RWPE1 (cell line): Measurements from ENCODE around the gene ZNF416.

Experiments
- CTCF ChIA-PET: fragments of 350-600 bp; sonication (Branson Sonifier 250); formaldehyde crosslinking; extraction: SDS; loops from one replicate; lab custom pipeline; 2021; lab: Yijun Ruan, JAX
- POLR2A ChIA-PET: fragments of 400-600 bp; formaldehyde crosslinking; extraction: SDS; loops from one replicate; lab custom pipeline; 2020; ENCODE audit warnings: antibody characterized with exemption; ENCODE audit not compliant: low non-redundant PET; lab: Yijun Ruan, JAX
- DNase-seq: peaks from one replicate; pipeline ENCODE4 v3.0.0; 2012; ENCODE audit warnings: low spot score
- H3K27ac ChIP-seq: fragments of 450-650 bp; 2 replicates; pipeline ENCODE4 v1.5.1; 2017
- CTCF ChIP-seq: fragments of 450-650 bp; conservative IDR thresholded peaks from 2 replicates; pipeline ENCODE4 v1.5.1; 2017; ENCODE audit warnings: low read depth, mild to moderate bottlenecking

The ZNF416 gene

DNA sequence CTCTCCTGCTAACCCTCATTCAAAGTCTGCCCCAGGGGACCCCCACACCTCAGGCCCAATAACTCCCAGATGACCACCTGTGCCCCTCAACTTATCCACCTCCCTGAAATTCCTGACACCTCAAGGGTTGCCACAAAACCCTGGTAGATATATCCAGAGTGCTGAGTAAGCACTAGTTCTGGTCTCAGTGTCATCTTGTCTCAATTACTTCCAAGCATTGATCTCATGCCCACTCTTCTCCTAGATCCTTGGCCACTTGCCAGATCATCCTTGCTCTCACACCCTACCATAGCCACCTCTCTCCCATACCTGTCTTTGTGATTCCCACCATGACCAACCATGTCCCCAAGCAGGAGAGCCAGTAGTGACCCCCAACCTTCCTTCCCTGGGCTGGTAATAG lies 2.0 kb downstream of the ZNF416 start:
- TF ChIP-seq CTCF: no peak
- CTCF ChIA-PET: no interaction called here
- no peak for DNase-seq
- H3K27ac ChIP-seq: no peak overlapping the region
- POLR2A ChIA-PET: no interaction called here

GRCh38 chr19:57572415-57572947 lies 6.2 kb downstream of the ZNF416 start:
- no peak for DNase-seq
- H3K27ac ChIP-seq: no peak overlapping the region
- POLR2A ChIA-PET: no interaction called here
- CTCF ChIA-PET: interaction anchor here (0.5 kb wide), 1 partner anchor 60 kb away, joined by 4 read pairs; the partner anchor contains the start of gene ZNF211
- TF ChIP-seq CTCF: no peak

GRCh38 chr19:57570707-57571106 lies 8.0 kb downstream of the ZNF416 start:
- POLR2A ChIA-PET: no interaction called here
- no peak for TF ChIP-seq CTCF
- CTCF ChIA-PET: no interaction called here

DNA sequence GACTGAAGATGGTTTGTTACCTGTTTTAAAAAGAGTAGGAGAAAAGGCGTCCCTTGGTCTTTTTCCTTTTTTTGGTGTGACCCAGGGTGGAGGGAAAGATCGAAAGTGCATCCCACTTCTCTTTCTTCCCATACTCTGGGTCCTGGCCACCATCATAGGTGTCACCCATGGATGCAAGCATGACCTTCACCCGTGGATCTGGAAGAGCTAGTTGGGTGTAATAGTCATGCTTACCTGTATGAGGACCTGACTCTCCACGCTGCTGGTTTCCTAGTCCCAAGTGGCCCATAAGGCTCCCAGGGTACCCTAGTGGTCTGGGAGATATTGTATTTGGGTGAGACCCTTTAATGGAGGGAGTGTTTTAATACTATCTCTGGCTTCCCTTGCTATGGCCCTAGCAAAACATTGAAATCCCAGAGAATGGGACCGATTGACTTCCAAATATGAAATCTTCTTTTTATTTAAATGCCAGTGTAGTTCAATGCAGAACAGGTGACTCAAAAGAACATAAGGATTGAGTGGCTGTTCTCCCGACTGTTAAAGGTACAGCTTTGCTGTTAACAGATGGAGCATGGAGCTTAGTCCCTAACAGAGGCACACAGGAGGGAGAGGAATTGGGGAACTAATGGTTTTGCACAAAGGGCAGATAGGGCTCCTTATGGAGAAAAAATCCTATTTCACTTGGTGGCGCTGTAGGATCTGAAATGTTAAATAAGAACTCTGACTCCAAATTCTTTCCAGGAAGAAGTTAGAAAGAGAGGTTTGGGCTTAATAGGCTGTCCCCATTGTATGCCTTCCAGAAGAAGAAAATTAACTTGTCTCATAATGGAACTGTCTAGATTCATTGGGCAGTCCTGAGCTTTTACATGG lies 12.1 kb downstream of the ZNF416 start:
- no peak overlapping the region for H3K27ac ChIP-seq
- no peak for TF ChIP-seq CTCF
- no peak for DNase-seq
- CTCF ChIA-PET: interaction anchor here (0.5 kb wide), 1 partner anchor 1608 kb away, joined by 3 read pairs; no protein-coding TSS in a partner anchor
- POLR2A ChIA-PET: interaction anchor here (0.6 kb wide), 1 partner anchor 566 kb away, joined by 4 read pairs; no protein-coding TSS in a partner anchor

More at GRCh38 chr19:57570707-57571106, 8.0 kb downstream of the ZNF416 start:
- H3K27ac ChIP-seq: no peak overlapping the region
- no peak for DNase-seq

- H3K27ac ChIP-seq: no peak overlapping the region
- TF ChIP-seq CTCF: no peak
- POLR2A ChIA-PET: no interaction called here
- no peak for DNase-seq
- CTCF ChIA-PET: interaction anchor here (0.6 kb wide), 1 partner anchor 308 kb away, joined by 3 read pairs; no protein-coding TSS in a partner anchor
Observed at GRCh38 chr19:57563547-57563946, 15.2 kb downstream of the ZNF416 start.

DNA sequence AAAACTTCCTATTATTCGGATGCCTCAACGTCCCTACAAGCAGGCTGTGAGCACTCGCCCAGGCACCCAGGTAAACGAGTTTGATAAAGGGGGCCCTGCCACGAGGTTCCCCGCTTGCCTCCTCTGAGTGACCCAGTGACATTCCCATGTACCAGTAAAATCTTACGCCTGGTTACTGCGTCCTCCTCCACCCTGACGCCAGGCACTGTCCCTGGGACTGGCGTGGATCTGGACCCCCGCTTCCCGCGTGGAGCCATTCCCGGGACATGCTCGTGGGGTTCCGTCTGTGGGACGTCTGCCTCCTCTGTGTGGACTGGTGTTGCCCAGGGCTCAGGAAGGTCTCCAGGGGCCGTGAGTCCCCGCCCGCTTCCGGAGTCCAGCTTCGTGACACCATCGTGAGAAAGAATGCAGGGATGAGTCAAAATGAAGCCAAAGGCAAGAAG lies 18.6 kb downstream of the ZNF416 start:
- DNase-seq: peak; percentile 64
- peak overlapping the region; percentile 66 for H3K27ac ChIP-seq

More for the DNA sequence above, 18.6 kb downstream of the ZNF416 start:
- TF ChIP-seq CTCF: no peak
- CTCF ChIA-PET: no interaction called here
- POLR2A ChIA-PET: no interaction called here
